Liver (tissue), 3 donors: ENCODE measurements around the gene CDX4.

ENCODE experiments used
- CTCF ChIP-seq: fragments of 150-350 bp; IDR thresholded peaks from 2 replicates; pipeline ENCODE4 v1.5.1; 2017; ENCODE audit warnings: improper control_type of control experiment, low read depth, low read length; ENCODE audit not compliant: missing input control
- FOXA1 ChIP-seq: IDR thresholded peaks from 2 replicates; pipeline ENCODE4 v1.6.1; 2016; ENCODE audit warnings: antibody characterized with exemption
- GABPA ChIP-seq, 2 donors: IDR thresholded peaks in 1 of 2; conservative IDR thresholded peaks in 1 of 2; 2 replicates each; pipeline ENCODE4 v1.6.1; 2016; ENCODE audit warnings: antibody characterized with exemption in 2 of 2, mild to moderate bottlenecking in 1 of 2, moderate library complexity in 1 of 2
- RAD21 ChIP-seq, 2 donors: IDR thresholded peaks; 2 replicates each; pipeline ENCODE4 v1.6.1; 2016; ENCODE audit warnings: antibody characterized with exemption in 2 of 2, mild to moderate bottlenecking in 2 of 2
- SP1 ChIP-seq: IDR thresholded peaks from 2 replicates; pipeline ENCODE4 v1.6.1; 2018; ENCODE audit warnings: antibody characterized with exemption, mild to moderate bottlenecking
- YY1 ChIP-seq: IDR thresholded peaks from 2 replicates; pipeline ENCODE4 v1.6.1; 2016; ENCODE audit warnings: antibody characterized with exemption, mild to moderate bottlenecking
- TF ChIP-seq, protein P1 (sequence below): IDR thresholded peaks from 2 replicates; pipeline ENCODE4 v1.6.1; 2016; ENCODE audit warnings: antibody characterized with exemption
- TF ChIP-seq, protein P2 (sequence below): IDR thresholded peaks from 2 replicates; pipeline ENCODE4 v1.6.1; 2016; ENCODE audit warnings: antibody characterized with exemption
- donor health status: healthy.
- donor health status: healthy.

GRCh38 chrX:73448379-73448778 is 1.5 kb downstream of the CDX4 start:
- TF ChIP-seq CTCF (no peak), SP1 (no peak), FOXA1 (no peak), GABPA (IDR thresholded peaks at IDR 0.05 in 1 of 2, conservative IDR thresholded peaks at IDR 0.05 in 1 of 2) (no peak), RAD21 (IDR thresholded peaks at IDR 0.05) (no peak), YY1 (no peak)
- TF ChIP-seq, protein P1, sequence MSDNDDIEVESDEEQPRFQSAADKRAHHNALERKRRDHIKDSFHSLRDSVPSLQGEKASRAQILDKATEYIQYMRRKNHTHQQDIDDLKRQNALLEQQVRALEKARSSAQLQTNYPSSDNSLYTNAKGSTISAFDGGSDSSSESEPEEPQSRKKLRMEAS = no peak
- TF ChIP-seq, protein P2, sequence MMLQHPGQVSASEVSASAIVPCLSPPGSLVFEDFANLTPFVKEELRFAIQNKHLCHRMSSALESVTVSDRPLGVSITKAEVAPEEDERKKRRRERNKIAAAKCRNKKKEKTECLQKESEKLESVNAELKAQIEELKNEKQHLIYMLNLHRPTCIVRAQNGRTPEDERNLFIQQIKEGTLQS = no peak
